ENCODE results near the gene PLB1.

Gene PLB1

GRCh38 chr2:28674713-28675068, 178.8 kb downstream of the PLB1 start:
- DNase-seq: no peak

DNA sequence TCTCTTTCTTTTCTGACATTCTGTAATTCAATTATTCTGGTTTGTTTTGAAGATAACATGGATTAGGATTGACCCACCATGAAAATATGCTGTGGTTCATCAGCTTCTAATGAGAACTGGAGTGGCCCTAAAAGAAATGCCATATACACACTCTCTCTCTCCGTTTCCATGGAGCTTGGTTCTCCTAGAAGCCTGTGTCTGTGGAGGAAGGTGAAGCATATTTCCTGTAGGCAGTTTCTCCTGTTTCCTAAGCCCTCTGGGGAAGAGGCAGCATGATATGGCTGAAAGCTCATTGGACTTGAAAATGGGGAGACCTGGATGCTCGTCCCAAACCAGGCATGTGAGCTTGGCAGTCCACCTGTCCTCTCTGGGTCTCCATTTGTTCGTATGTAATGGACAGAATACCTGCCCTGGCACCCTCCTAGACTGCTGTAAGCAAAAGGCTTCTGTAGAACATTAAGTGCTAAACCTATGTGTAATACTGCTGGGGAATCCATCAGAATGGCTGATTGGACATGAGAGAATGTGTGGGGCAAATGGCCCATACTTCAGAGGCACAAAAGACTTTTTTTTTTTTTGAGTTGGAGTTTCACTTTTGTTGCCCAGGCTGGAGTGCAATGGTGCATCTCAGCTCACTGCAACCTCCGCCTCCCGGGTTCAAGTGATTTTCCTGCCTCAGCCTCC, 180.4 kb downstream of the PLB1 start:
- DNase-seq: no peak

- DNase-seq: no peak
Measured at GRCh38 chr2:28678175-28678855, 182.5 kb downstream of the PLB1 start.

- DNase-seq: peak; percentile 28
Measured at GRCh38 chr2:28678944-28679343, 183.1 kb downstream of the PLB1 start.

GRCh38 chr2:28680657-28681056, 184.8 kb downstream of the PLB1 start:
- DNase-seq: no peak

DNA sequence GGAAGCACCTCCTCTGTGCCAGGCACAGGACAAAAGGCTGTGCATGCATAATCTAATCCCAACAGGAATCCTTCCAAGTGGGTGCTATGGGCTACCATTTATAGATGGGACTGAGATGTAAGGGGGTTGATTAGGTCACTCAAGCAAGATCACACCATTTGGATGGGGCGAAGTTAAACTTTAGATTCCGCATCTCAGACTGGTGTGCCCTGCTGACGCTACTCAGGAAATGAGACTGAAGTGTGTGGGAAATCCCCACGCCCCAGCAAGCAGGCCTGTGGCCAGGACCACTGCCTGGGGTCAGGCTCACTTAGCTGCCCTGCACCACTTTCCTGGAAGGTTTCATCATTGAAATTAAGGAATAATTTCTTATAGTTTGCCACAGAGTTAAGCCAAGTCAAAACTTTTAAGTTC, 185.3 kb downstream of the PLB1 start:
- peak; percentile 68 for DNase-seq

DNA sequence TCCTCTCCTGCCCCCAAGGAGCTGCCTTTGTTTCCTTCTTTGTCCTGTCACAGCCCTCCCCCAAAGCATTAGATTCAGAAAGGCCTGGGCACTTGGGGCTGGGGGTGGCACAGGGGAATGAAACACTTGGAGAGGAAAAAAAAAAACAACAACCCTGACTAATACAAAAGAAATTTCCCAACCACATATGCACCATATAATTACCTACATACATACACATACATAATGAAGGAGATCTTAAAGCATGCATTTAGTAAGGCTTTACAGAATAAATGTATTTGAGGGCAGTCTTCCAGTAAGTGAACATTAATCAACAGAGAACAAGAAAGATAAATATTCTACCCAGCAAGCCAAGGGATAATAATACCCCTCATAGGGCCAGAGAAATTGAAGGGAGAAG, 185.7 kb downstream of the PLB1 start:
- no peak for DNase-seq

GRCh38 chr2:28683100-28683706, 187.3 kb downstream of the PLB1 start:
- no peak for DNase-seq

- no peak for DNase-seq
Measured at GRCh38 chr2:28684142-28684858, 188.4 kb downstream of the PLB1 start.

DNA sequence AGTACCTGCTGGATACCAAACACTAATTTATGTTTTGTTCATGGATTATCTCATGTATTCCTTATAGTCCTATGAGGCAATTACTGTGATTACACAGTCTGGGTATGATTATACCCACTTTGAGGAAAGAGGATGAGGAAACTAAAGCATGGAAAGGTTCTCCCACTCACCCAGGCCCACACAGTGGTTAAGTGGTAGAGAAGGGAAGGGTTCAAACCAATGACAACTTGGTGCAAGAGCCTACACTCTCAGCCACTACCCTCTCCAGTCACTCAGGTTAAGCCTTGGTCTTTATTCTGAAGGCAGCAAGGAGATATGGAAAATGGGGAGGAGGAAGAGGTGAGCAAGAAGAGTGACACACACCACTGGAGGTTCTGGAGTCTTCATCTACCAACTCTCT, 191.3 kb downstream of the PLB1 start:
- no peak for DNase-seq

- DNase-seq: no peak
Measured at GRCh38 chr2:28687640-28688385, 192.0 kb downstream of the PLB1 start.

GRCh38 chr2:28688818-28689217, 193.0 kb downstream of the PLB1 start:
- no peak for DNase-seq

- DNase-seq: no peak
Measured at GRCh38 chr2:28689771-28690170, 193.9 kb downstream of the PLB1 start.

DNA sequence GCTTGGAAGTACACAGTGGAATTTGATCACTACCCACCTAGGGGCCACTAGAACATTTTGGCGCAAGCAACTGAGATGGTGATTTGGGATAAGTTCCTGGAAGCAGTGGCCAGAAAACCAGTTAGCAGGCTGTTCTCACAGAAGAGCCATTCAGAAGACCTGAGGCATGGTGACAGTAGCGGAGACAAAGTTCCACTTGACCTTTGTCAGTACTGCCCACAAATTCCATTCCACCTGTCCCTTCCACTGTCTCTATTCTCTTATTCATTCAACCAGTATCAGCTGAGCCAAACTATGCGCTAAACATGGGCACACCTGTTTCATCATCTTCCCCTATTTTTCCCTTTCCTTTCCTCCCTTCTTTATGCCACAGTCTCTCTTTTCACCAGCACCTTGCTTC, 196.6 kb downstream of the PLB1 start:
- no peak for DNase-seq

DNA sequence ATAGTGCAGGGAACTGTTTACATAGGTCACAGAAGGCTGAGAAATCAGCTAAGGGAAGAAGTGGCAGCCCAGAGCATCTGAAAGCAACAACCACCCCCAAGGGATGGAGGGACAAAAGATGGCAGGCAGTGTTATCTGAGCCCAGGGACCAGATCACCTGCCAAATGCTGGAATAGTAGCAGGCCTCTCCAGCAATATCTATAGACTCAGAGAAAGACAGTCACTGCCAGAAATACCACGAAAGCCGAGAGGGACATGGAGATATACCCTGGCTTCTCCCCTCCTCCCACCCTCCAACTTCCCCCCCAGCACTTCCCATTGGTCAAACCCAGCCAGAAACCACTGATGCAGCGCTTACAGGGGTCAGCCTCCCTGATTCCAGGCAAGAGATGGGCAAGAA, 197.4 kb downstream of the PLB1 start:
- DNase-seq: no peak
